SH-SY5Y (cell line): ENCODE results near the gene NPR2.

Source experiments
- GATA2 ChIP-seq: IDR thresholded peaks from 2 replicates; pipeline ENCODE4 v1.6.1; 2011; ENCODE audit warnings: mild to moderate bottlenecking, low read depth, low read length
- GATA3 ChIP-seq: IDR thresholded peaks from 2 replicates; pipeline ENCODE4 v1.6.1; 2011; ENCODE audit warnings: low read depth, mild to moderate bottlenecking, low read length, moderate library complexity

- TF ChIP-seq GATA2 (no peak), GATA3 (no peak)
Measured at GRCh38 chr9:35781066-35781465, 10.3 kb upstream of the NPR2 start.
